Measurements from ENCODE around the gene SP2. TPM values are rescaled to one million over a fixed set of nuclear protein-coding genes. Genes with fewer than 3 reads are reported as not detected.
A peak's percentile ranks its signal among the peaks of the same experiment; 100 is the strongest.

Gene SP2
- total RNA-seq, 1 donor from 2014 or later: 13.5 TPM

- Mint-ChIP-seq H3K27me3 (ENCODE audit: low read depth) (peaks cover 16% of the 10 kb centered on the region), H3K36me3 (ENCODE audit: low read depth) (no peaks in the 10 kb centered on the region), H3K4me3 (ENCODE audit: unreplicated experiment) (no peak overlapping the region), H3K9me3 (ENCODE audit: low read depth) (no peaks in the 10 kb centered on the region), H3K4me1 (ENCODE audit: low read depth) (peaks cover 24% of the 10 kb centered on the region), H3K27ac (ENCODE audit: unreplicated experiment) (peak overlapping the region; percentile 38)
- TF ChIP-seq, protein P1, sequence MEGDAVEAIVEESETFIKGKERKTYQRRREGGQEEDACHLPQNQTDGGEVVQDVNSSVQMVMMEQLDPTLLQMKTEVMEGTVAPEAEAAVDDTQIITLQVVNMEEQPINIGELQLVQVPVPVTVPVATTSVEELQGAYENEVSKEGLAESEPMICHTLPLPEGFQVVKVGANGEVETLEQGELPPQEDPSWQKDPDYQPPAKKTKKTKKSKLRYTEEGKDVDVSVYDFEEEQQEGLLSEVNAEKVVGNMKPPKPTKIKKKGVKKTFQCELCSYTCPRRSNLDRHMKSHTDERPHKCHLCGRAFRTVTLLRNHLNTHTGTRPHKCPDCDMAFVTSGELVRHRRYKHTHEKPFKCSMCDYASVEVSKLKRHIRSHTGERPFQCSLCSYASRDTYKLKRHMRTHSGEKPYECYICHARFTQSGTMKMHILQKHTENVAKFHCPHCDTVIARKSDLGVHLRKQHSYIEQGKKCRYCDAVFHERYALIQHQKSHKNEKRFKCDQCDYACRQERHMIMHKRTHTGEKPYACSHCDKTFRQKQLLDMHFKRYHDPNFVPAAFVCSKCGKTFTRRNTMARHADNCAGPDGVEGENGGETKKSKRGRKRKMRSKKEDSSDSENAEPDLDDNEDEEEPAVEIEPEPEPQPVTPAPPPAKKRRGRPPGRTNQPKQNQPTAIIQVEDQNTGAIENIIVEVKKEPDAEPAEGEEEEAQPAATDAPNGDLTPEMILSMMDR (IDR thresholded peaks at IDR 0.05): no peak
- DNase-seq (ENCODE audit: low spot score): no peak
Measured at GRCh38 chr17:47877368-47878034, 18.5 kb upstream of the SP2 start.

DNA sequence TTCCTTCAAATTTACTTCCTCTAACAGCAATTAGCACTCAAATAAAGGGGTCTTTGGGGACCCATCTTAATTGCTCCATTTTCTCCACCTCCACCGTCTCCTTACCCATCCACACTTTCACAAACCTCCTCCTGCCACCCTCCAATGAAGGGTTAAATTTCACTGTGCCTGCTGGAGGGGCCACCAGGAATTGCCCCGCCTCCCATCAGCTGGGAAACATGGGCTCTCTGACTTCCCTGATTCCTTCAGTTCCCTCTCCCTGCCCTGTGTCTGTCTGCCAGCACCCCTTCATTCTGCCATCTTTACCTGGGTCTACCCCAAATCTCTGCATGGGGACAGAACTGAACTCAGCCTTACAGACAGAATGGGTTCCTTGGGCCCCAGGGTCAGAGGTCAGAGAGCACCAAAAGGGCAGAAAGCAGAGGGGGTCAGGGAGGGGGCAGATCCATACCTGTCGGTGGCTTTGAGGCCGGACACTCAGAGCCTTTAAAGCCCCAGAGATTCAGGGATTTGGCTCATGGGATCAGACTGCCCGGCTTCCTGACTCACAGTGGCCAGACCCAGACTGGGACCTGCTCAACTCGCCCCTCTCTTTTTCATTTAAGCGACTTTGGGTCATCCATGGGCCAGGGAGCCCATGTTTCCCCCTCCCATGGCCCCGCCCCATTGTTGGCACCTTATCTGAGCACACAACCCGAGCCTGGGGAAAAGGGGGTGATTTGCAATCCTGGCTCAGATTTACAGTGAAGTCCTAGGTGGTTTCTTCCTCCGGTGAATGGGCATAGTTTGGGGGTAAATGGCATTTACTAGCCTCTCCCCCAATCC, 17.6 kb upstream of the SP2 start:
- no peak overlapping the region for H3K4me3 Mint-ChIP-seq (ENCODE audit: unreplicated experiment)
- H3K4me1 Mint-ChIP-seq (ENCODE audit: low read depth): peaks cover 21% of the 10 kb centered on the region
- TF ChIP-seq, protein P1 (IDR thresholded peaks at IDR 0.05): no peak
- peaks cover 13% of the 10 kb centered on the region for H3K27me3 Mint-ChIP-seq (ENCODE audit: low read depth)
- no peak for DNase-seq (ENCODE audit: low spot score)
- H3K27ac Mint-ChIP-seq (ENCODE audit: unreplicated experiment): no peak overlapping the region
- no peaks in the 10 kb centered on the region for H3K36me3 Mint-ChIP-seq (ENCODE audit: low read depth)
- H3K9me3 Mint-ChIP-seq (ENCODE audit: low read depth): no peaks in the 10 kb centered on the region

DNA sequence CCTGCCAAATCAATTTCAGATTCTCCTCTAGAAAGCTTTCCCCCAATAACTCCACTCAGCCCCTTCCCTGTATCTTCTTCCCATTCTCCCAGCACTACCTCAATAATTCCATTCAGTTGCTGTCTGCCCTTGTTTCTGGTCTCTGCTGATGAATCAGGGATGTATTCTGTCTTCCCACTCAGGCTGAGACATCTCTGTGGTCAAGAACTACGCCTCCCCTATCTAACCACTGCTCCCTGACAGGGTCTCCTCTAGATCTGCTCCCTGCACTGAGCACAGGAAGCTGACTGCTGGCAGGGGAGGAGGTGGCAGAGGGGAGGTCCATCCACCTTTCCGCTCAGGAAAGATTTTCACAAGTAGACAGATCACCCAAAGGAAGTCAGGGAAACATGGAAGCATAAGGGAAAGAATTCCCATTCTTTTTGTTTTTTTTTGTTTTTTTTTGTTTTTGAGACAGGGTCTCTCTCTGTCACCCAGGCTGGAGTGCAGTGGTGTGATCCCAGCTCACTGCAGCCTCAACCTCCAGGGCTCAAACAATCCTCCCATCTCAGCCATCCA, 16.9 kb upstream of the SP2 start:
- Mint-ChIP-seq H3K9me3 (ENCODE audit: low read depth) (no peaks in the 10 kb centered on the region), H3K27ac (ENCODE audit: unreplicated experiment) (no peak overlapping the region), H3K4me1 (ENCODE audit: low read depth) (peaks cover 21% of the 10 kb centered on the region), H3K27me3 (ENCODE audit: low read depth) (peaks cover 13% of the 10 kb centered on the region), H3K36me3 (ENCODE audit: low read depth) (no peaks in the 10 kb centered on the region), H3K4me3 (ENCODE audit: unreplicated experiment) (no peak overlapping the region)
- no peak for DNase-seq (ENCODE audit: low spot score)
- TF ChIP-seq, protein P1 (IDR thresholded peaks at IDR 0.05): no peak

- H3K4me3 Mint-ChIP-seq (ENCODE audit: unreplicated experiment): no peak overlapping the region
- H3K4me1 Mint-ChIP-seq (ENCODE audit: low read depth): peaks cover 15% of the 10 kb centered on the region
- H3K27ac Mint-ChIP-seq (ENCODE audit: unreplicated experiment): no peak overlapping the region
- no peaks in the 10 kb centered on the region for H3K36me3 Mint-ChIP-seq (ENCODE audit: low read depth)
- no peaks in the 10 kb centered on the region for H3K9me3 Mint-ChIP-seq (ENCODE audit: low read depth)
- DNase-seq (ENCODE audit: low spot score): peak; percentile 54
- TF ChIP-seq, protein P1 (IDR thresholded peaks at IDR 0.05): no peak
- H3K27me3 Mint-ChIP-seq (ENCODE audit: low read depth): peaks cover 10% of the 10 kb centered on the region
Measured at GRCh38 chr17:47879776-47880454, 16.1 kb upstream of the SP2 start.

- Mint-ChIP-seq H3K27me3 (ENCODE audit: low read depth) (peaks cover 10% of the 10 kb centered on the region), H3K4me1 (ENCODE audit: low read depth) (peaks cover 5% of the 10 kb centered on the region), H3K4me3 (ENCODE audit: unreplicated experiment) (no peak overlapping the region), H3K36me3 (ENCODE audit: low read depth) (no peaks in the 10 kb centered on the region), H3K9me3 (ENCODE audit: low read depth) (no peaks in the 10 kb centered on the region), H3K27ac (ENCODE audit: unreplicated experiment) (no peak overlapping the region)
- TF ChIP-seq, protein P1 (IDR thresholded peaks at IDR 0.05): no peak
- DNase-seq (ENCODE audit: low spot score): peak; percentile 48
Measured at GRCh38 chr17:47882247-47882646, 13.8 kb upstream of the SP2 start.

All from chondrocyte (in vitro differentiated cells).